ENCODE results near the gene TNPO1.

GRCh38 chr5:72796001-72796400 lies 20.5 kb upstream of the TNPO1 start:
- no peak for TF ChIP-seq CTCF (conservative IDR thresholded peaks at IDR 0.05 in 1 of 2, IDR thresholded peaks at IDR 0.05 in 1 of 2; ENCODE audit: low read depth in 1 of 2, low read length in 2 of 2)
- TF ChIP-seq EZH2 (IDR thresholded peaks at IDR 0.05; ENCODE audit: low read length, missing control alignments) = no peak
